ENCODE measurements around the gene ADAM12.

The ADAM12 gene

DNA sequence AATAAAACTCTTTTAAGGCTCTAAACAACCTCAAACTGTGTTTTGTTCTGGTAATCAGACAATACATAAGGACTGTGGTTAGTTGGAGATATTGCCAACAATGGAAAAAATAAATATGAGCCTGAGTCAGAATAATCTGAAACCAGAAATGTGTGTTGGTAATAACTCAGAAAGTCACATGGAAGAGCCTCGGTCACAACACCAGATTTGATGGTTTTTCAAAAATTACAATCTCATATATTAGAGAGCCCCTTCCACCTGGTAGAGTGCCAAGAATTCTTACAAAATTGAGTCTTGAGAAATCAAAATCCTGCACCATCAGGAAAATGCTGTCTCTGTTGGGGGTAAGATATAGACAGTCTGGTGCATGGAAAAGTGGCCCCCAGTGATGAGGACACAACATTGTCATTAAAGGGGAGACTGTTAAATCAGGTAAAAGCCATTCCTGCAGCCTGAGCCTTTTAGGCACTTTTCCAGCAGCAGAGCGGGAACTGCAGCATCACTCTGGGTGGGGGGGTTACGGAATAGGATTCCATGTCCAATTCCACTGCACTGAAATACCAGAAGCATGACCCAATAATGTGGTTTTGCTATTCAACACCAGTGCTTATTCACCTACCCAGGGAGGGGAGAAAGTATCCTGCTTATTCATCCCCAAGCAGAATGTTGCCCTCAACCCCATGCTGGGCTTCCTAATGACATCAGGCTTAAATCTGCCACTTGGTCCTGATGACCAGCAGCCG is 9.5 kb upstream of the ADAM12 start:
- DNase-seq (ENCODE audit: low read depth): no peak
- H3K4me3 ChIP-seq (ENCODE audit: low read depth, low read length): no peak overlapping the region
- no peak for TF ChIP-seq CTCF (IDR thresholded peaks at IDR 0.05; ENCODE audit: control insufficient read depth, extremely low read depth, insufficient read depth)

- DNase-seq (ENCODE audit: low read depth): no peak
- TF ChIP-seq CTCF (IDR thresholded peaks at IDR 0.05; ENCODE audit: control insufficient read depth, extremely low read depth, insufficient read depth): no peak
- no peak overlapping the region for H3K4me3 ChIP-seq (ENCODE audit: low read depth, low read length)
Observed at GRCh38 chr10:126397156-126397555, 8.9 kb upstream of the ADAM12 start.

DNA sequence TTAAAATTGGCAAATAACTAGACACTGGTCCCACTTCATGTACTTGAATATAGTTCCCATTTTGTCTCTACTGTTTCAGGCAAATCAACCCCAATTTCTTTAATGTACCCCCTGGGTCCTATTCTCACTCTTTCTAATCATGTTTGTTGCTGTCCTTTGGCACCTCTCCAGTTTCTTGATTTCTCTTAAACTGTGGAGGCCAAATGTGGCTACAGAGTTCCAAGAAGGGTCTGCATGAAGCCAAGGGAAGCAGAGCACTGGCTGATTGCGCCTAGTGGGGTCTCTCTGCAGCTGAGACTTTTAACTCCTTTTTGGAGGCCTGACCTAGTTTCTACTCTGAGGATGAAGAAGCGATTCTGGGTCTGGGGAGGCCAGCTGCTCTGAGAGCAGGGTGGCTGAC is 6.7 kb upstream of the ADAM12 start:
- no peak for TF ChIP-seq CTCF (IDR thresholded peaks at IDR 0.05; ENCODE audit: control insufficient read depth, extremely low read depth, insufficient read depth)
- DNase-seq (ENCODE audit: low read depth): no peak
- no peak overlapping the region for H3K4me3 ChIP-seq (ENCODE audit: low read depth, low read length)

DNA sequence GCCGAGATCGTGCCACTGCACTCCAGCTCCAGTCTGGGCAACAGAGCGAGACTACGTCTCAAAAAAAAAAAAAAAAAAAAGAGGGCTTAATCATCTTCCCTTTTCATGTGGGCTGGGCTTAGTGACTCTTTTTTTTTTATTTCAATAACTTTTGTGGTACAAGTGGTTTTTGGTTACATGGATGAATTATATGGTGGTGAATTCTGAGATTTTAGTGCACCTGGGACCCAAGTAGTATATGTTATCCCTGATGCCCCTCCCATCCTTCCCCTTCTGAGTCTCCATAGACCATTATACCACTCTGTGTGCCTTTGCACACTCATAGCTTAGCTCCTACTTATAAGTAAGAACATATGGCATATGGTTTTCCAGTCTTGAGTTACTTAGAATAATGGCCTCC is 4.8 kb upstream of the ADAM12 start:
- DNase-seq (ENCODE audit: low read depth): no peak
- TF ChIP-seq CTCF (IDR thresholded peaks at IDR 0.05; ENCODE audit: control insufficient read depth, extremely low read depth, insufficient read depth): no peak
- no peak overlapping the region for H3K4me3 ChIP-seq (ENCODE audit: low read depth, low read length)

DNA sequence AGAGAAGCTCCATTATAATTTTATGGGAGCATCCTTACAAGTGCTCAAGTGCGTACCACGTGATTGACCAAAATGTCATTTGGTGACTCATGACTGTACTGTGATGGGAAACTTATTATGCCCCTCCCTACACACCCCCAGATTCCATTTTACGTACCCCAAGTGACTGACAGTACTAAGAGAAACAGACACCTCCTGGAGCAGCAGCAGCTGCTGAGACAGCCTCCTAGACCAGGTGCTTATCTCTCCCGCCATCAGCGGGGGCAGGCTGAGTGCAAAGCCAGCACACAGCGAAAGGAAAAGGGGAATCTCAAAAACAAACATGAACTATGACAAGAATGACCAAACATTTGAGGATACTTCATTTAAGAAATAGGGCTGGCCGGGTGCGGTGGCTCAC is 4.2 kb upstream of the ADAM12 start:
- H3K4me3 ChIP-seq (ENCODE audit: low read depth, low read length): no peak overlapping the region
- DNase-seq (ENCODE audit: low read depth): no peak
- no peak for TF ChIP-seq CTCF (IDR thresholded peaks at IDR 0.05; ENCODE audit: control insufficient read depth, extremely low read depth, insufficient read depth)

- no peak for DNase-seq (ENCODE audit: low read depth)
- no peak overlapping the region for H3K4me3 ChIP-seq (ENCODE audit: low read depth, low read length)
- TF ChIP-seq CTCF (IDR thresholded peaks at IDR 0.05; ENCODE audit: control insufficient read depth, extremely low read depth, insufficient read depth): no peak
Observed at GRCh38 chr10:126392068-126392467, 3.8 kb upstream of the ADAM12 start.

Measured in LNCaP clone FGC (cell line).